HG03558 (cell line): Measurements from ENCODE around the gene CELF2.

ENCODE experiments used
- ATAC-seq: cut with Tn5 transposase; IDR thresholded peaks from one replicate; pipeline ENCODE4 v1.9.1; 2021; ENCODE audit warnings: moderate number of reproducible peaks; ENCODE audit not compliant: unreplicated experiment; ENCODE audit errors: extremely low read depth

The CELF2 gene

DNA sequence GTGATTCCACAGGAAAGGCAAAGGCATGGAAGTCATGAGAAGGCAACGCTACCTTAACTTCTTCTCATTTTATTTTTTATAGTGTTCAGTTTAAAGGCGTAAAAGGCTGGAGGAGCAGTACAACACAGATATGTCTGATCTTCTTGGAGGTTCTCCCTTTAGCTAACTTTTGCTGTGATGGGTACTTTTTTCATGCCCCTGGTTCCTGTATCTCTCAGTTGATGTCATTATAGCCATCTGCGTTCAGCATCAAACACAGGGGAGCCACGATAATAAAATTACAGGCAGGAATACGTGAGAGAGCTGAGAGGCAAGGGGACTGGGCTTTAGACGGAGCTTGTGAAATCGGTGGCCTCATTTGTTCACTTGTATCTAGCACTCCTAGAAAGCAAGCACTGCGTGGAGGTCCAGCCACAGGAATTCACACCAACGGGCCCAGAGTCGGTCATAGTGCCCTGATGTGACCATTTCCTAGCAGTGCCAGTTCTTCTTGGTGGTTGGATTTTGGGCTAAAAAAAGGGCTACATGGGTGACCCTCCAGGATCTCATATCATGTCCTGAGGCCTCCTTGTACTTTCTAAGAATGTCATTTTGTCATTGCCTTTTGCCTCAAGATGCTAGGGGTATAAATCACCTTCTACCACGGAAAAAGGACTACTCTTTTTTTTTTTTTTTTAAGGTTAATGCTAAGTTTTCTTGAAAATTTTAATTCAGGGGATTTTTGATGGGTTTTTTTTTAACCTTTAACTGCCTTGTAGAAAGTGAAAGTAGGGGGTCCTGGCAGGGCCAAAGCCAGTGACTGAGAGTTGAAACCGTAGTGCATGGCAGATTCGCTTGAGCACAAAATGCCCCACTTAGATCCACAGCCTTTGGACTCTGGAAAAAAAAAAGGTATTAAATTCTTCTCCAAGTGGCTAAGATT, 191.5 kb downstream of the CELF2 start:
- peak; percentile 31 for ATAC-seq

- ATAC-seq = peak; percentile 10
Observed at GRCh38 chr10:11209830-11210181, 192.1 kb downstream of the CELF2 start.

- ATAC-seq = no peak
Observed at GRCh38 chr10:11210211-11210922, 192.7 kb downstream of the CELF2 start.

GRCh38 chr10:11212288-11213085, 194.8 kb downstream of the CELF2 start:
- ATAC-seq = no peak

DNA sequence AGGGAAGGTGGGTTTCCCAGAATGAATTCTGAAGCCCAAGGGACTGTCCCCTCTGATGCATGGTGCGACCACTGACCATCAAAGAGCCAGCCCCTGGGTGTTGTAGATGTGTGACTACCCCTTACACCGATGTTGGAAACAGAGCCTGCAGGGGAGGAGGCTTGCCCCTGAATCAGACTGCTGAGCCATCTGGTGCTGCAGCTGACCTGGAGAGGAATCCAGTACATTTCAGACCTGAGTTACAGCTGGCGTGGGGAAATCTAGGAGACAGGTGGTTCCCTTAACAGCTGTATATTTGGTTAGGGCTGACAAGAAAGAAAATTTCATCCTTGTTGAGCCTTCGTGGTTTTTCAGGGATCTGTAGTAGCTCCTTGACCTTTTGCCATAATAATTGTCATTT, 195.5 kb downstream of the CELF2 start:
- ATAC-seq = no peak

DNA sequence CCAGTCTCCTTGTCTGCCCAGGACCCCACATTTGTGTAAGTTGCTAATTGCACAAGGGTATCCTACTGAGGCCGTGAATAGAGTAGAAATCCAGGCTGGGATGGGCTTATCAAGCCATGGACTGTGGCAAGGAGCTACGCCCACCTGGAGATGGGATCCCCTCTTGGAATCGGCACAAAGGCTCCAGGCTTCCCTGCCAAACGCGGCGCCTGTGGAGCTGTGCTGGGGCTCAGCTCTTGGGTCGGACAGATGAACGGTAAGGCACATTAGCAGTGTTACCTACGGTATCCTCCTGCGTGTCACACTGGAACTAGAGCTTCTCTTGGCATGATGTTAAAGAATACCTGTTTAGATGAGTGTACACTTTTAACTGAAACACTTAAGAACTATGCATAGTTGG, 196.7 kb downstream of the CELF2 start:
- no peak for ATAC-seq

GRCh38 chr10:11215471-11215870, 197.8 kb downstream of the CELF2 start:
- ATAC-seq = no peak

DNA sequence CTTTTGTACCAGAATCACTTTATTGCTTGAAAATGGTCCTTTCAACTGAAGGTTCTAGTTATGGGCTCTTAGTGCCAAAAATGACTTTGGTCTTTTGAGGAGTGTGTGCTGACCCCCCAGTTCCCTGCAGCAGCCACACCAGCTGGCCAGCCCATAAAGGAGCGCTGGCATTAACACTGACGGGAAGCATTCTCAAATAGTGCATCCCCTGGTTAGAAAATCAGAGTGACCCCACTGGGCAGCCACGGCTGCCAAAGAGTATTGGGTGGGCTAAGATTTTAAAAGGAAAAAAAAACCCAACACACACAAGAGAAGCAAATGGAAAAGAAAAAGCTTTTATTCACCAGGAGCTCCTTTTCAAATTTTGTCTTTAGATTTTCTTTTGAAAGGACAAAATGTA, 199.8 kb downstream of the CELF2 start:
- no peak for ATAC-seq

DNA sequence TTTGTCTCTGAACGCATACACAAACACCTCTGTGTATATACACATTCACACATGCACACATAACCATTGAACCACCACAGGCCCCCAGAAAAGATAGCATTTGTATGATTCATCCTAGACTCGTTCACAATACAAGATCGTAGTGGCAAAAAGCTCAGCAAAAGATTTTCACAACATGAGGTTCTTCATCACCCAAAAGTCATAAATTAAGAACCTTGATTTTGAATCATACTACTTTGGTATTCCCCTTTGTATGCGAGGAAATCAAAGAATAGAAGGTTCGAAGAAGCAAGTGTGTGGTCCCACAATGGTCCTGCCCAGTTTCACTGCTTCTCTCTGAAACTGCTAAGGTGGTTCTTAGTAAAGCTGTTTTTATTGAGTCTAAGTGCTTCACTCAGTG, 200.7 kb downstream of the CELF2 start:
- no peak for ATAC-seq

- no peak for ATAC-seq
Observed at GRCh38 chr10:11219431-11219830, 201.8 kb downstream of the CELF2 start.

- no peak for ATAC-seq
Observed at GRCh38 chr10:11223081-11223480, 205.4 kb downstream of the CELF2 start.

GRCh38 chr10:11223507-11224140, 206.0 kb downstream of the CELF2 start:
- no peak for ATAC-seq

- ATAC-seq = no peak
Observed at GRCh38 chr10:11224321-11224720, 206.6 kb downstream of the CELF2 start.

GRCh38 chr10:11224792-11225416, 207.2 kb downstream of the CELF2 start:
- ATAC-seq = no peak

GRCh38 chr10:11225935-11226334, 208.3 kb downstream of the CELF2 start:
- peak; percentile 46 for ATAC-seq

- ATAC-seq = peak; percentile 6
Observed at GRCh38 chr10:11227103-11227502, 209.4 kb downstream of the CELF2 start.

DNA sequence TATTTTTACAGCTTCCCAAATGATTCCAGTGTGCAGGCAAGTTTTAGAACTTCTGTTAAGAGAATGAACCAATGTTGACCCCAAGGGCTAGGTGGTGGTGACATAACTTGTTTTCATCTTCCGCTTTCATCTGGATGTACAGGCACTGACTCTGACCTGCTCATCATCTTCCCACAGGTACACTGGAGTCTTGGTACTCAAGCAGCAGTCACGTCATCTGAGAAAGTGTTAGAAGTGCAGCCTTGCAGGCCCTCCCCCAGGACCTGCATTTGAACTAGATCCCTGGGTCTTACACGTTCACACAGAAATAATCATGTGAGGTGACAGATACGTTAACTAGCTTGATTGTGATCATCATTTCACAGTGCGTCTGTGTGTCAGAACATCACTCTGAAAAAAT, 212.2 kb downstream of the CELF2 start:
- no peak for ATAC-seq

GRCh38 chr10:11230498-11231167, 213.0 kb downstream of the CELF2 start:
- no peak for ATAC-seq

GRCh38 chr10:11231285-11231684, 213.6 kb downstream of the CELF2 start:
- no peak for ATAC-seq
